ENCODE results near the gene MDFI.

GRCh38 chr6:41672816-41673703 lies 34.8 kb downstream of the MDFI start:
- TF ChIP-seq EZH2 (IDR thresholded peaks at IDR 0.05), result no peak
- TF ChIP-seq CTCF (IDR thresholded peaks at IDR 0.05), result no peak

Measured in neural progenitor cell (in vitro differentiated cells).